ENCODE data around the gene BNC2.
"Not testable (repeated sequence)": the region's sequence is repeated elsewhere in the genome, so short reads cannot be mapped to it uniquely, and the experiment has no call there.

DNA sequence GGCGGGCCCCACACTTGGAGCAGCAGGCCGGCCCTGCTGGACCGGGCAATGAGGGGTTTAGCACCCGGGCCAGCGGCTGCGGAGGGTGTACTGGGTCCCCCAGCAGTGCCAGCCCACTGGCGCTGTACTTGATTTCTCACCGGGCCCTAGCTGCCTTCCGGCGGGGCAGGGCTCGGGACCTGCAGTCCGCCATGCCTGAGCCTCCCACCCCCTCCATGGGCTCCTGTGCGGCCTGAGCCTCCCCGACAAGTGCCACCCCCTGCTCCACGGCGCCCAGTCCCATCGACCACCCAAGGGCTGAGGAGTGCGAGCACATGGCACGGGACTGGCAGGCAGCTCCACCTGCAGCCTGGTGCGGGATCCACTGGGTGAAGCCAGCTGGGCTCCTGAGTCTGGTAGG, 389.9 kb downstream of the BNC2 start:
- TF ChIP-seq POLR2A (IDR thresholded peaks at IDR 0.05; ENCODE audit: low read length); GATA1 (IDR thresholded peaks at IDR 0.05; ENCODE audit: low read depth, low read length): not testable (repeated sequence)
